HG03280 (cell line): ENCODE results near the gene TMC6.
"Not testable (repeated sequence)": the region's sequence is repeated elsewhere in the genome, so short reads cannot be mapped to it uniquely, and the experiment has no call there.

Experiments
- ATAC-seq: cut with Tn5 transposase; IDR thresholded peaks from one replicate; pipeline ENCODE4 v1.9.1; 2021; ENCODE audit warnings: mild to moderate bottlenecking, moderate library complexity; ENCODE audit not compliant: unreplicated experiment

Gene TMC6

DNA sequence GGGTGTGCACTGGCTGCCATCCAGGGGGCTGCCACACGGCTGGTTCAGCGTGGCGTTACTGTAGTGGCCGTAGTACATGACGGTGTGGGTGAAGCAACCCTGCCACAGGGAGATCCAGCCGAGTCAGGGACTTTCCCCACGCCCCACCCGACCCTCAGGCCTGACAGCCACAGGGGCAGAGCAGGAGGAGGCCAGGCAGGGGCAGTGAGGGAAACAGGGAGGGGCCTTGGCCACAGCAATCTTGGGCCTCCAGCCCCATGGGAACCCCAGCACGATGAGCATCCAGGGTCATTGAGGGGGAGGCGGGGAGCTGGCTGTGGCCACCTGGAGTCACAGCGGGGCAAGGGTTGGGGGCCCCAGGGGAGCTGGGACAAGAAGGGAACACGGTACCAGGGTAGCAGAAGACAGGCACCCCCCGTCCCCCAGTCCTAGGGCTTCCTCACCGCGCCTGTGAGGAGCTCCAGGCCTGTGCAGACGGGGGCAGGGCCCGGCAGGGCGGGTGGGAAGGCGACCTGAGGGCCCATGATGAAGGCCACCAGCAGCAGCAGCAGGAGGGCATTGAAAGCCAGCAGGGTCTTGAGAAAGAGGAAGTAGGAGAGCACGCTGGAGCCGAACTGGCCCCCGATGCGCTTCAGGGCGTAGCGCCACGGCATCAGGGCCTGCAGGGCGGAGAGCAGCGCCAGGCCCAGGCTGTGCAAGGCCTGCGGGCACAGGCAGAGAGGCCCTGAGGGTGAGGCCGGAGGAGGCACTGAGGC, 4.3 kb downstream of the TMC6 start:
- no peak for ATAC-seq

DNA sequence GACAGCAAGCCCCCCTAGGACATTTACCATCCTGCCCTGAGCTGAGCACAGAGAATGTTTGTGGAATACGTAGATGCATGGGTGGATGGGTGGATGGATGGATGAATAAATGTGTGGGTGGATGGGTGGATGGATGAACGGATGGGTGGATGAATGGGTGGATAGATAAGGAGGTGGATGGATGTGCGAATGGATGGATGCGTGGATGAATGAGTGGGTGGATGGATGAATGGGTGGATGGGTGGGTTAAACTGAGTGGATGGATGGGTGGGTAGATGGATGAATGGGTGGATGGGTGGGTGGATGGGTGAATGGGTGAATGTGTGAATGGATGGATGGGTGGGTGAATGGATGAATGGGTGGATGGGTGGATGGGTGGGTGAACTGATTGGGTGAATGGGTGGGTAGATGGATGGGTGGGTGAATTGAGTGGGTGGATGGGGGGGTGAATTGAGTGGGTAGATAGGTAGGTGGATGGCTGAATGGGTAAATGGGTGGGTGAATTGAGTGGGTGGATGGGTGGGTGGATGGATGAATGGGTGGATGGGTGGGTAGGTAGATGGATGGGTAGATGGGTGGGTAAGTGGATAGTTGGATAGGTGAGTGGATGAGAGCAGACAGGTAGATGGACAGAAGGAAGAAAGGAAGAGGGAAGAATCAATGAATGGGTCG, 5.2 kb downstream of the TMC6 start:
- no peak for ATAC-seq

DNA sequence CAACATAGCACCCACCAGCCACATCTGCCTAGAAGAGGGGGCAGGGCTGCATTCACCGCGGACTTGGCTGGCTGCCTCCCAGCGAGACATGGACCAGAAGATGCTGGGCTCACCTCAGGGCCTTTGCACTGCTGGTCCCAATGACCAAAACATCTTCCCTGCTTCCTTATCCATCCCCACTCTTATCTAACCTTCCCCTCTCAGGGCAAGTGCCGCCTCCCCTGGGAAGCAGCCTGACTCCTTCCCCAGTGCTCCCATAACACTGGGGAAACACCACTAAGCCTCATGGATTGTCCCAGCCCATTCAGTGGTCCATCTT, 5.7 kb downstream of the TMC6 start:
- ATAC-seq, result no peak

DNA sequence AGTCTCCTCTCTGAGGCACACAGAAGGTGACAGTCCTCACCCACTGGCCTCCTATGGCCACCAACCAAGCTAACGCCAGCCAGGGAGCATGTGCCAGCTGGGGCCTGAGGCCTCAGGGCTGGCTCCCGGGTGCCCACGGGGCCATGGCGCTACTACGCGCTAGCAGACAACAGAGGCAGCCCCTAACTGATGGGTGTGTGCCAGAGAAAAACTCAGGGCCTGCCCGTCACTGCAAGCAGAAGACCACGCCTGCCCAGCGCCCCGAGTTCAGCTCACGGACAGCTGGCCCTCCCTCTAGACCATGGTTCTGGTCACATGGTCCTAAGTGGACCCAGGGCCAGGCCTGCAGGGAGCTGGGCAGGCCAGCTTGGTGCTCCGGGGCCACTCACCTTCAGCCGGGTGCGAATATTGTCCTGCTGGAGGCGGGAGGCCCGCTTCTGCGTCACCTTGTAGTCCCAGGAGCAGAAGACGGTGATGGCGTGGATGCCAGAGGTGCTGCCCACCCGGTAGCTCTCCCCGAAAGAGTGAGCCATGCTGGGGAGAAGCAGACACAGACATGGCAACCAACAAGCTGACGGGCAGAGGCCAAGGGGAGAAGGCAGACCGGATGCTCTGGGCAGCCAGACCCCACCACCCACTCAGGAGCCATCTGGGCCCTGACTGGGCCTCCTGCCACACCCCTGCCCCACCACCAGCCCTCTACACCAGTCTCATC, 6.2 kb downstream of the TMC6 start:
- ATAC-seq, result no peak

DNA sequence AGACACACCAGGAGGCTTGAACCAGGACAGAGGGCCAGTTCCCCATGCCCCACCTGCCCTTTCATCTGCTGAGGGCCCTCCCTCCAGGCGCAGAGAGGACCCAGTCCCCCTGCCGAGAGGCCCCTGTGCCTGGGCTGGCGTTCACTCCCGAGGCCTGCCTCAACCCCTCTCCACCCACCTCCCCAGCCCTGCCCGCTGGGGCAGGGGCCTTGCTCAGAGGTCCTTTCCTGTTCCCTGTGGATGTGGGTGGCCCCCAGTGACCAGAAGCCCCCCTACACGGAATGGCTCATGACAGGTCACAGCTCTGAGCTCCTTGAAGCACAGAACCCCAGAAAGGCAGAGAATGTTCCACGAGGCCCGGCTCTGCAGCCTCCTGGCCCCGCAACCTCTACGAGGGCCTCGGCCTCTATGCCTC, 6.7 kb downstream of the TMC6 start:
- ATAC-seq, result no peak

DNA sequence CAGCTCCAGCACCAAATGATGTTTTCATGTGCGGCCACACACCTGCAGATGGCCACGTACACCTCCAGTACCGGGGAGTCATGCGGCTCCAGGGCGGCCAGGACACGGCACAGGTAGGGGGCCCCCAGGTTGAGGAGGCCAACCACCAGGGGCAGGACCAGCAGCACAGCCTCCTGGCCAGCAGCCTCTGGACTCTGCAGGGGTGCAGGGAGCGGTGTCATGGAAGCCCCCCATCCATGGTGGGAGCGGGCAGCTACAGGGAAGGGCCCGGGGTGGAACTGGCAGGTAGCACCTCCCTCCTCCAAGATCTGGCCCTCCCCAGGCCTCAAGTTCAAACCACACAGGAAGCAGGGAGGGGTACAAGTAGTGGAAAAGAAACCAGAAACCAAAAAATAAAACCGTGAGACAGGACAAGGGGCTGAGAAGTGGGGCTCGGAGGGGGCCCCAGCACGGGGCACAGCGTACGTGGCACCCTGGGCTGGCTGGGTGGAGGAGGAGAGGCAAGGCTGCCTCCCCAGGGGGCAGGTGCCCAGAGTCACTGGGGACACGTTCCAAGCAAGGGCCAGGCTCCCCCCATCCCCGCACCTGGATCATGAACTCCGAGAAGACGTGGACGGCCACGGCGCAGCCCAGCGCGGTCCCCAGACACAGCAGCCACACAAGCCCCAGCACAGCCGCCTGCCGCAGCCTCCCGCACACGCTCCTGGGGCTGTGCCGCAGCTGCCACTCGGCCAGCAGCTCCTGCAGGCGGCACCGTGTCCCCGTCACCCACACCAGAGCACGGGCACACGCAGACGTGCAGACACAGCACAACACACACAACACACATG, 7.4 kb downstream of the TMC6 start:
- no peak for ATAC-seq

DNA sequence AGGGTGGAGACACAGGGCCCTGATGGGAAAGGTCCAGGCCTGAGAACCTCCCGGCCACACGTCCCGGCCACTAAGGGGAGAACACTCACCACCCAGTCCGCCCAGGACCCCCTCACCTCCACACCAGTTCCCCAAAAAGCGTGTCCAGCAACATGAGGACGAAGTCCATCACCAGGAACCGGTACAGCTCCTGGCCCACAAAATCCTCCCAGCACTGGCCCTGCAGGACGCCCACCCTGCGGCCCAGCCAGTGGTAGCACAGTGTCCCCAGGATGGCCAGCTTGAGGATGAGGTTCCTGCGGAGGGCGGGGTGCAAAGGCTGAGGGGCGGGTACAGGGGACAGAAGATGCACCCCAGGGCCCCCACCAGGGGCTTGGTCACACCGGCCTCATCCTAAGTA, 8.0 kb downstream of the TMC6 start:
- ATAC-seq, result no peak

DNA sequence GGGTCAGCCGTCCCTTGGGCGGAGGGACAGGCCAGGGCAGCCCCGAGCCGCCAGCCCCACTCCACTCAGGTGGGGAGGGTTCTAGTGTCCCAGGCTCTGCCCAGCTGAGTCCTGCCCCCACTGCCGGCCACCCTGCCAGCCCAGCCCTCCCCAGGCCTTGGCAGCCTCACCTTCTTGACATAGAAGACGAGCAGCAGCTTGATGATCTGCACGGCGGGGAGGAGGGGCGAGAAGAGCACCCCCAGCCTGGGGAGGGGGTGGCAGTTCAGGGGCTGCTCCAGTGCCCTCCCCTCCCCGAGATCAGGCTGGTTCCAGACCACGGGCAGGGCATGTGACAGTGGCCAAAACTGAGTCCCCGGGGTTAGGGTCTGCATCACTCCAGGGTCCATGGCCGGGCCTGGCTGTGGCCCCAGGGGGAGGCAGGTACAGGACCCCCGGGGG, 9.7 kb downstream of the TMC6 start:
- ATAC-seq, result no peak

DNA sequence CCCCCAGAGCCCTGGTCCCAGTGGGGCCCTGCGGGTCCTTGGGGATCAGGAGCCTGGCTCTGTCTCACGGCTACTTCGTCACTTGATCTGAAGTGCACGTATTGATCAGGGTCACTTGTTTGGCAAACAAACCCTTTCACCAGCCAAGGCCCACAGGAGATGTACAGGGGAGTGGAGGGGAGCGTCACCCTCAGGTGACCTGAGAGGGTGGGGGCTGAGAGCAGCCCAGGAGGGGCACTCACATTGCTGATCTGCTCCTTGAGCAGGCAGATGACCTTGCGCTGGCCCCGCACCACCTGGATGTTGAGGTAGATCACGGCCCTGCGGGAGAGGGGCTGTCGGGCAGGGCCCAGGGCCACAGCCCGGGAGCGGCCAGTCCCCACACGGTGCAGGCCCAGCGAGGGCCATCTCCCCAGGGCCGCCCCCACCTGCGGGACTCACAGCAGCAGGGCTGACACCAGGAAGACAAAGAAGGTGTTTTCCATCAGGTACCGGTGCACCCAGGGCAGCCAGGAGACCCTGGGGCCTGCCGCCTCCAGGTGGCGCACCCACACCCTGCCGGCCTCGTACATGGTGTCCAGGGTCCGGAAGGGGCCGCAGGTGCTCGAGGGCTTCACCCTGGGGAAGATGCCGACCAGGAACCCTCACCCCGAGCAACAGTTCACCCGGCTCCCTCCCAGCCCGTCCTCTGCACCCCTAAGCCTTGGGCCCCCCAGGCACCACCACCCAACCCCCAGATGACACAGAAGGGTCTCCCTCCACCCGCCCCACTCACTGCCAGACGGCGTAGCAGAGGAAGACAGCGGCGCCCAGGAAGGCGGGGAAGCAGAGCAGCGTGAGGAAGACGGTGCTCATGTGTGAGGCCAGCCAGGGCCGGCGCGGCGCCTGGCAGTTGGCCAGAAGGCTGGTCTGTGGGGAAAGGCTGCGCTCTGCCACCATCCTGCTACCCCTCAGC, 11.3 kb downstream of the TMC6 start:
- ATAC-seq, result no peak

DNA sequence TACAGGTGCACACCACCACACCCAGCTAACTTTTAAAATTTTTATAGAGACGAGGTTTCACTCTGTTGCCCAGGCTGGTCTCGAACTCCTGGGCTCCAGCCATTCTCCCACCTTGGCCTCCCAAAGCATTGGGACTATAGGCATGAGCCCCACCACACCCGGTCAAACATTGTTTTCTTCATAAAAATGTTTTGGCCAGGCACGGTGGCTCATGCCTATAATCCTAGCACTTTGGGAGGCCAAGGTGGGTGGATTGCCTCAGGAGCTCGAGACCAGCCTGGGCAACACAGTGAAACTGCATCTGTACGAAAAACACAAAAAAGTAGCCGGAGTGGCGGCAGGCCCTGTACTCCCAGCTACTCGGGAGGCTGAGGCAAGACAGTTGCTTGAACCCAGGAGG, 12.1 kb downstream of the TMC6 start:
- no peak for ATAC-seq

DNA sequence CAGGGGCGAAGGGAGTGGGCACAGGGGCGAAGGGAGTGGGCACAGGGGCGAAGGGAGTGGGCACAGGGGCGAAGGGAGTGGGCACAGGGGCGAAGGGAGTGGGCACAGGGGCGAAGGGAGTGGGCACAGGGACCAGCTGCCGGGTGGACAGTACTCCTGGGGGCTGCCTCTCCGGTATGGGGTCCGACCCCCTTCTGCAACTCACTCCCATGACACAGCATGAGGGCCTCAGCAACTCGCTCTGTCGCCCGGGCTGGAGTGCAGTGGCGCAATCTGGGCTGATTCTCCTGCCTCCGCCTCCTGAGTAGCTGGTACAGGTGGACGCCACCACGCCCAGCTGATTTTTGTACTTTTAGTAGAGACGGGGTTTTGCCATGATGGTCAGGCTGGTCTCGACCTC, 12.8 kb downstream of the TMC6 start:
- ATAC-seq, result not testable (repeated sequence)

DNA sequence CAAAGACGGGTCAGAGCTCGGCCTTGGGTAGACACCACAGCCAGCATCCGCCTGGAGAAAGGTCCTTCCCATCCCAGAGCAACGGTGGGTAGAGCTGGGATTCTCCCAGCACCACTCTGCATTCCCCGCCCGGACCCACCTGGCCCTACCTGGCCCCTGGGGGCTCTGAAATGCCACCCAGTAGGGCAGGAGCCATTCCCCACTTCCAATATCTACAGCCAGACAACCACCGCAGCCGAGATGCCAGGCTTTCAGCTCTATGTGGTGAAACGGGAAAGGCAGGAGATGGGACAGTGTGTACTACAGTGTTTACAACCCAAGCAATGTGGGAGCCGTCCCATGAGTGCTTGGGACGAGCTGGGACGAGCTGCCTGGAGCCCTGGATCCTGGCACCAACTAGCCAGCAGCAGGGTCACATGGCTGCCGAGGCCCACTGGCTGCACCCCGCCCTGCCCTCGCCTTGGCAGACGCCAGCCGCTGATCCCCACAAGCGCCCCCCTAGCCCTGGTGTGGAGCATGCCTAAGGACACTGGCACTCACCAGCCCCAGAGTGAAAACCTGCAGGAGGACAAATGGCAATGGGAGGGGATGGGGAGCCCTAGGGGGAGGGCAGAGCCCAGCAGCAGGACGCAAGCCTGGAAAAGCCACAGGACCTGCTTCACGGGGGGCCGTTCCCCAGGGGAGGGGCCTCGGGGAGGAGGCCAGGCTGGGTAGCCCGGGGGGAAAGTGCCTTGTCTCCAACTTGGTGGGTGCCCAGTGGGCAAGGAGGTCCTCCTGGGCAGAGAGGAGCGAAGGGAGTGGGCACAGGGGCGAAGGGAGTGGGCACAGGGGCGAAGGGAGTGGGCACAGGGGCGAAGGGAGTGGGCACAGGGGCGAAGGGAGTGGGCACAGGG, 13.5 kb downstream of the TMC6 start:
- no peak for ATAC-seq

DNA sequence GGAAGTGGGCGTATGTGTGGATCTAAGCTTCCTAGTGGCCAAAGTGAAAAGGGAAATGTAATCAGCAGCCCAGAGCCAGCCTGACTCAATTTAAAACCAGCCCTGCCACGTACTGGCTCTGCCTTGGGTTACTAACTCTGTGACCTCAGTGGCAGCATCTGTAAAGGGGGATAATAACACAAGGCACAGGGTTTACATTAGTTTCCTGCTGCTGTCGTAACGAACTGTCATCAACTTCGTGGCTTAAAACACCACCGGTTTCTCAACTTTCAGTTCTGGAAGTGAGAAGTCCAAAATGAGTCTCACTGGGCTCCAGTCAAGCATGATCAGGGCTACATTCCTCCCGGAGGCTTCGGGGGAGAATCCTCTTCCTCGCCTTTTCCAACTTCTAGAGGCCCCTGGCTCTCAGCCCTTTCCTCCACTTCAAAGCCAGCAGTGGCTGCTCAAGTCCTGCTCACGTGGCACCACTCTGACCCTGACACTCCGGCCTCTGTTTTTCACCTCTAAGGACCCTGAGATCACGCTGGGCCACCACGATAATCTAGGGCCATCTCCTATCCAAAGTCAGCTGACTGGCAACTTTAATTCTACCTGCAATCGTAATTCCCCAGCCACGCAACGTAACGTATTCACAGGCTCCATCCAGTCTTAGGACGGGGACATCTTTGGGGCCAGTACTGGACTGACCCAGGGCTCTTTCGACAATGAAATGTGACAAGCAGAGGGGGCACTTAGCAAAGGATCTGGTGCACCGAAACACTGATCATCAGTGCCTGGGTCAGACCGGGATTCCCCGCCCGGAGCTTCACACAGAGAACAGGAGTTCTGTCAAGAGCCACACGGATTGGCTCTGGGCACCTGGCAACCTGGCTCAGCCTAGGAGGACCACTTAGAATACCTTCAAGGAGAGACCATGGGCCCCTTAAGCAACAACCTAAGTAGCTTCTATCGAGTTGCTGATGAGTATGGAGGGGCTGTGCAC, 14.5 kb downstream of the TMC6 start:
- ATAC-seq, result no peak

DNA sequence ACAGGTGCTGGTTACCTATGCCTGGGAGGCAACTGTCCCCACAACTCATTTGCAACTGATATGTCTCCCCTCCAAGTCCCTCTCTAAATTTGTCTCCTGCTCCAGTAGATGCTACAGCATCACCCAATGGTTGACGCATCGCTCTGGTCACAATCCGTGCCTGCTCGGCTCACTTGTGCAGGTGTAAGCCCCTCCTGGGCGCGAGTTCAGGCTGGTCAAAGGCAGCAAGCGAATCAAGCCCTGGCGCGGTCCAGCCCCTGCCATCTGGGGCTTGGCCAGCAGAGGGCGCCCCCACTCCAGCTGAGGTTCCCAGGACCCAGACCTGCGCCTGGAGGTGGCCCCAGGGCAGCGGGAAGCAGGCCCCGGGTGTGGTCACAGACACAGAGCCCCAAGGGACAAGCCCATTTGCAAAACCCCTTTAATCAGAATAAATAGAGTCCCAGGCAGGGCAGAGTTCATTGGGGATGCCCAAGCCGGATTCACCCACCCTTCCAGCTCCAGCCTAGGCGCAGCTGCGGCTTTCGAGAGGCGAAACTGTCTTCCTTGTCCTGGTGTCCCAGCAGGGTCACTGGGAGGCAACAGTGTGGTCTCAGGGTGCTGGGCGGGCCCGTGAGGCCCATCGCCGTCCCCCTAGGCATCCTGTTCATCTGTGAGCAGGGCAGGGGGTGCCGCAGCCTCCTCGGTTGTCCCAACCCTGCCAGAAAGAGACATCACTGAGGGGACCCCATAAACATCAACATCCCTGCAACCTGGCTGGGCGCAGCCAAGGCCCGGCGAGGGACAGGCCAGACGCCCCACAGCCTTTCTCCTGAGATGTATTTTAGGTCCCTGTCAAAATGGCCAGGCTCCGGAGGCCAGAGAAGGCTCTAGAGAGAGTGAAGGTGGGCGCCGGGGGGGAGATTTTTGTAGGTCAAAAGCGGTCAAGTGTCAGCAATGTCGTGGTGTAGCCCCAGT, 15.8 kb downstream of the TMC6 start:
- peak; percentile 62 for ATAC-seq

DNA sequence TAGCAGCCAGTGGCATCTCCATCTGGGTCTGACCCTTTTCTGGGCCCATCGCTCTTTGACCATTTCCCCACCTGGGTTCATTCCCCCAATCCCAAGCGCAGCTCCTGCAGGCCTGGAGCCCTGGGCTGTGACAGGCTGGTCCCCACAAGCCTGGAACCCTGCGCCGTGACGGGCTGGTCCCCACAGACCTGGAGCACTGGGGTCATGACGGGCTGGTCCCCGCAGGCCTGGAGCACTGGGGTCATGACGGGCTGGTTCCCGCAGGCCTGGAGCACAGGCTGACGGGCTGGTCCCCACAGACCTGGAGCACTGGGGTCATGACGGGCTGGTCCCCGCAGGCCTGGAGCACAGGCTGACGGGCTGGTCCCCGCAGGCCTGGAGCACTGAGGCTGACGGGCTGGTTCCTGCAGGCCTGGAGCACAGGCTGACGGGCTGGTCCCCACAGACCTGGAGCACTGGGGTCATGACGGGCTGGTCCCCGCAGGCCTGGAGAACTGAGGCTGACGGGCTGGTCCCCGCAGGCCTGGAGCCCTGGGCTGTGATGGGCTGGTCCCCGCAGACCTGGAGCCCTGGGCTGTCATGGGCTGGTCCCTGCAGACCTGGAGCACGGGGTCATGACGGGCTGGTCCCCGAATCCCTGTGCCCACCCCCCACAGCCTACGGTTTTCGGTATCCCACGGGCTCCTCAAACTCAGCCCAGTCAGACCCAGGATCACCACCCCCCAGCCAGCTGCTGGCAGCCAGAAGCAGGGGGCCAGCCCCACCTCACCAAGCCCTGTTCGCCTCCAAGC, 16.6 kb downstream of the TMC6 start:
- ATAC-seq, result no peak
